Middle frontal gyrus (tissue), 1 donor: ENCODE results near the gene PCDH19.

Source experiments
- DNase-seq: peaks from one replicate; pipeline ENCODE4 v3.0.0-alpha.2; 2015; ENCODE audit warnings: low spot score; ENCODE audit errors: extremely low spot score

Gene PCDH19

DNA sequence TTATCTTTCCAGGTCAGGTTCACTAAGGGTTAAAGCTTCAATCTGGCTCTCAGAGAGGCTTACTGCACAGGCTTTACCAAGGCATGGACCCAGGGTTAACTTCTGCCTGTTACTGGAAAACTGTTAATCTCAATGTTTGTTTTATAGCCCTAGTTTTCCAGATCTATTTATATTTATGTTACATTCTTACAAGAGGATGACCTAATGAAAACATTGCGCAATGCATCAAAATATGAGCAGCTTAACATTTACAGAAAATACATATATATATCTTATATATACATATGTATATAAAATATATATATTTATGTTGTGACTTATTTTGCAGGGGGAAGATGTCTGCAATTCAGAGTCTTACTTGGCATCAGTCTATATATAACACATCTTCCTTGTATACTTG lies 112.3 kb downstream of the PCDH19 start:
- DNase-seq, result no peak

DNA sequence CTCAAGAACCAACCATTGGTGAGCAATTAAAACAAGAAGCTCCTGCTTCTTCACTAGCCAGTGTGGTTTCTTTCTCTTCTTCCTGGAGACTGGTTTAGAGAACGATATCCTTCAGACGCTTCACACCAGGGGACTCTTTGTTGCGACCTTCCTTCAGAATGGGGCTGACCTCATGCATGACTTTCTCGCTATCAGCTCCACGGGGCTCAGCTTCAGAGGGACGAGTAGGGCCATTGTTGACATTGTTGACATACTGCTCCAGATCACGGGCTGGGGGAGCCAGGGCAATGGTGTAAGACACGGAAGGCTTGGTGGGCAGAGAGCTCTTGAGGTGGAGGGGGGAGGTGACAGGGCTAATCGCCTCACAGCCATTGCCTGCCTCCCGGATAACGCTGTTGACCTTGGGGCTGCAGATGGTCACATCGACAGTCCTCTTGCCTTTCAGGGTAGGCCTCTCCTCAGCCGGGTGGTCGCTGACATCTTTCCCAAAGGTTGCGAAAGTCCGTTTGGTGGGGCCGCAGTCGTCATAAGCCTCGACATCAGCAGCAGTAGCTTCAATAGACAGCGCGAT lies 113.8 kb downstream of the PCDH19 start:
- no peak for DNase-seq

DNA sequence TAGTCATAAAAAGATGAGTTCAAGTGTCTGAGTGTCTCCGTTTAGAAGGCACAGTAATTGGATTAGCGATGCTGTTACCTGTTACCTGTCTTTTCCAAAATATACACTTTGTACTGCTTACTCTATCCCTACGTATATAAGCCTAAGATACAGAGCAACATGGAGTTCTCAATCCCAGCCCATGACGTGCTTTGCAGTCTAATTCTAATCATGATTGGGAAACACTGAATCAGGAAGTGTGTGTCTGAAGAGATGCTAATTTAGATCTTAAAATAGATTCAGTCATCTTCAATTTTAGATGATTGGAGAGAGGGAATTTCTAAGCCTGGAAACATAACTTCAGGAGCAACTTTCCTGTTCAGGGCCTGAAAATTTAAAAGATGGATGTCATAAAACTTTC lies 115.1 kb downstream of the PCDH19 start:
- DNase-seq, result no peak

DNA sequence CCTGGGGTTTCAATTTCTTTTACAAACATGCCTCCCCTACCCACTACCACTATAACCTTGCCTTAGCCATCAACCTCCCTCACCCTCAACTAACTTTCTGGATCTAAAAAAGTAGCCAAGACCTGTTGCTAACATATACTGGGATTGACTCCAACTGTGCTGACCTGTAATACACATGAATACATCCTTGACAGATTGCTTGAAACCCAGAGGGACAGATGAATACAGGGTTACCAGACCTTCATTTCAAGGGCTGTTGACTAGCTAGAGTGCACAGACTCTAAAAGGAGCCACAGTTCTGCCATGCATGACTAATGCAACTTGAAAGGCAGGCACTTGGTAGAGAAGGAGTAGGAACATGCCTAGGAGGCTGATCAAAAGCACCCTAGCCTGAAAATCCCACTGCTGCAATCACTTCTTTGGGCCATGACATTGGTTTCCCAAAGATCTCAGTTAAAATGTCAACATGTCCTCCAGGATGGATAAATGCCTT lies 121.0 kb downstream of the PCDH19 start:
- no peak for DNase-seq

DNA sequence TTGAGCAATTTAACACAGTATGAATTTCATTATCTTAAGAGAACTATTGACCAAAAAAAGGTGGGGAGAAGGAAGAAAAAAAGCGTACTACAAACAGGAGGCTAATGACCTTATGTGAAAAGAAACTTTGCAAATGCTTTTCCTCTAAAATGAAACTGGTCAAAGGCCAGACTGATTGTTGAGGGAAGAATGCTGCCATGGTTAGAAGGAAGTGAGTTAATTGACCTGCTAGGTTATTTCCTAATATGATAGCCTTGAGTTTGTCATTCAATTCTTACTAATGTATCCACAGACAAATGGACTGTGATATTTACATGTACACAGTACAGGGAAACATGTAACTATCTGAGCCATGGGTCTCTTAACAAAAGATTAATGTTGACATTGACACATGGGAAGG lies 132.8 kb downstream of the PCDH19 start:
- no peak for DNase-seq

DNA sequence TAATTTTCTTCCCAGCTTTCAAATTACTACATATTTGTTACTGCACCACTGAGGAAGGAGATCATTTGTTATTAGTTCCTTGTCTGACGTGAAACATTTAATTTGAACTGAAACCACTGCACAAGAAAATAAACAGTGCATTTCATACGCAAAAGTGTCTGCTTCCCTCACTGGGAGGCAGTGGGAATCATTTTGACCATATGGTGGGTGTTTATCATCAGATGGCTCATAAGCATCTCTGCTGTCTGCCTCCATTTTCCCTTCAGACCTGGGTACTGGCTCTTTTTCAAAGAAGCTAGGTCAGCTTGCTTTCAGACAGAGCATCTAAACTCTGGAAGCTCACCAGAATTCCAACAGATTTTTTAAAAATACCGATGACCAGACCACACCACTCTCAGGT lies 135.2 kb downstream of the PCDH19 start:
- no peak for DNase-seq

DNA sequence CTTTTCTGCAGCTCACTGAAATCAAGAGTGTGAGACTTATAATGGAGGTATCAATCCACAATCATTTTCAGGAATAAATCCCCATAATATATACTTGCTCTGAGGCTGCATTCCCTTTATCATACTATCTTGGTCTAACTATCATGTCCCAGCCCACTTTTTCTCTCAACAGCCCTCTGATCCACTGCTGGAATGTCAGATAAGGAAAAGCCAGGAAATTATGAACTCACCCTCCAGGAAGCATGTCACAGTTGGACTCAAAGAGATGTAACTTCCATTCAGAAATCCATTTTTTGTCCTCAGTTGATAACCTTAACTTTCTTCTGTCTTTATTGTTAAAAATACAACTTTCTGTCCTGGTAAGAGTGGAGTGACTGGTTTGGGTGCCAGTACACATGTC lies 144.9 kb downstream of the PCDH19 start:
- DNase-seq, result no peak

DNA sequence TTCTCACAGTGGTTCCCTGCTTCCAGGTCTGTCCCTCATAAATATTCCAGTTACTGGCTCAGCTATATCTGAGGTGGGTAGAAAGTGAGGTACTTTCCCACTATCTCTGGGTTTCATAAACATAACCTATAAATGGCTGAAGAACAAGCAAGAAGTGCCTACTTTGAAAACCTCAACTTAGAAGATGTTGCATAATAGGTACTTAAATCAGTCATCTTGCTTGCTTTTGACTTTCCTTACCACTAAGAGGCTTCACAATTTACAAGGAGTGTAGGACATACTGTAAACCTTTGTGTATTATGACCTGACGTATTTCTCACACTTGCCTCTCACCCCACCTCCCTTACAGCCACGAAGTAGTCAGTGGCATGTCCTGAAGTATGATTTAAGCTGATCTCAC lies 145.9 kb downstream of the PCDH19 start:
- DNase-seq, result no peak

DNA sequence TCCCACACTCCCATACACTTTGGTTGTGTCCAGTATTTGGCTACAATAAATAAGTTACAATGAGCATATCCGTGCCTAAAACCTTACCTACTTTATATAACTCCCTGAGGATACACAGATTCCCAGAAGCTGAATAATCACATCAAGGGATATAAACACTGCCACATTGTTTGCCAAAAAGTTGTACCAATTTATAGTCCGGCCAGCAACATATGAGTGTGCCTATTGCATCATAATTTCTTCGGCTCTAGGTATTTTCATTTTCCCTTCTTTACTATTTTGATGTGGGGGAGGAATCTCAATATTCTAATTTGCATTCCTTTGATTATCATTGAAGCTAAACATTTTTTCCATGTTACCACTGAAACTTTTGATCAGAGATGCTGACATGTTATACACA lies 146.4 kb downstream of the PCDH19 start:
- no peak for DNase-seq

DNA sequence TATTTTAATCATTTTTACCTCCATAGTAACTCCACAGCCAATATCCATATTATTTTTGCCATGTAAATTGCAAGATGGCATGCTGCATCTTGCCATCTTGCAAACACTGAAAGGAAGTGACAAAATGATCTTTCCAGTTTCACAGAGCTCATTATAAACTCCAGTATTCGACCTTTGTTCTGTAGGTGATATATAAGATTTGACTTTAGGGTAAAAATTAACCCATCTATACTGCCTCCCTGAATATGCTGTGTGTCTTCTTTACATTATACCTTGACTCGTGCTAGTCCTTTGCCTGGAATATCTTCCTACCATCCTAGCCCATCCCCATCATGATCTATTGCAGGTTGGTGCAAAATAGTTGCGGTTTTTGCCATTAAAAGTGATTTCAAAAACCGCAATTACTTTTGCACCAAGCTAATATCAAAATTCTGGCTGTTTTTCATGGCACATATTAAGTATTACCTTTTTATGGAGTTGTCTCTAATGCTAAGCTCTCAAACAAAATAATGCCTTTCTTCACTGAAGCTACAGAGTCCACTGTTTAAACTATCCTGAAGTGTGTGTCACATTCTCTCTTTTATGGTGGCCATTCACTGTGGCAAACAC lies 161.1 kb downstream of the PCDH19 start:
- DNase-seq, result no peak

DNA sequence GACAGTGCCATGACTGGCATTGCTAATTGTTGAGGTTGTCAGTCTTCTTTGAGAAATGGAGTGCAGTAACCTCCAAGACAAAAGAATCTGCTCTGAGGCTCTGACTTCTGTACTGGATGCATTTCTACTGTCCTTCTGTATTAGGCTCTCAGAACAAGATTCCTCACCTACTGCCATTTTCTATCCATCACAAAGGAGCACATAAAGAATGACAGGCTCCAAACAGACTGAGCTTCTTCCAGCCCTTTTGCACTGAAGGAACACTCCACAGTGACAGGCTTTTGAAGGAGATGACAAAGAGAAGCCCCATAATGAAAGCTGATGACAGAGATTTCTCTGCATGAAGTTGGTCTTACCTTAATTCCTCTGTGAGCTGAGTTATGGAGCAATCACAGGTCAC lies 162.2 kb downstream of the PCDH19 start:
- DNase-seq, result no peak

DNA sequence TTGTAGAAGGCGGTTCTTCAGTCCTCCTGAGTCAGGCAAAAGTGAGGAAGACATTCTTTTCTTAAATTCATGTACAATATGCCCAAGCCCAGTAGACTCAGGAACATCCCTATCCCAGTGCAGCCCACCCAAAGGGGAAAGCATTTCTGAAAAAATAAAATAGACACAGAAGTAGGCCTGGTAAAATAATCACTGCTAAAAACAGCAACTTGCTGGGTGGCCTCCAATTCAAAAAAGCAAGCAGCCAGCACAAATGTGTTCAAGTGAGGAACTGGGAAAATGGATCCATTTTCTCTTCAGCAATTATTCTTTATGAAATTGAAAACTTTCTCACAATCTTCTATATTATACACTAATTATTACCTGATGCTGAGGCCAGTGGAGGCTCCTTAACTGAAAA lies 165.4 kb downstream of the PCDH19 start:
- DNase-seq, result no peak
